GM21381 (cell line): ENCODE measurements around the gene PROX2.

ENCODE experiments used
- ATAC-seq: cut with Tn5 transposase; IDR thresholded peaks from one replicate; pipeline ENCODE4 v1.9.1; 2021; ENCODE audit warnings: mild to moderate bottlenecking, moderate library complexity; ENCODE audit not compliant: unreplicated experiment

The PROX2 gene

DNA sequence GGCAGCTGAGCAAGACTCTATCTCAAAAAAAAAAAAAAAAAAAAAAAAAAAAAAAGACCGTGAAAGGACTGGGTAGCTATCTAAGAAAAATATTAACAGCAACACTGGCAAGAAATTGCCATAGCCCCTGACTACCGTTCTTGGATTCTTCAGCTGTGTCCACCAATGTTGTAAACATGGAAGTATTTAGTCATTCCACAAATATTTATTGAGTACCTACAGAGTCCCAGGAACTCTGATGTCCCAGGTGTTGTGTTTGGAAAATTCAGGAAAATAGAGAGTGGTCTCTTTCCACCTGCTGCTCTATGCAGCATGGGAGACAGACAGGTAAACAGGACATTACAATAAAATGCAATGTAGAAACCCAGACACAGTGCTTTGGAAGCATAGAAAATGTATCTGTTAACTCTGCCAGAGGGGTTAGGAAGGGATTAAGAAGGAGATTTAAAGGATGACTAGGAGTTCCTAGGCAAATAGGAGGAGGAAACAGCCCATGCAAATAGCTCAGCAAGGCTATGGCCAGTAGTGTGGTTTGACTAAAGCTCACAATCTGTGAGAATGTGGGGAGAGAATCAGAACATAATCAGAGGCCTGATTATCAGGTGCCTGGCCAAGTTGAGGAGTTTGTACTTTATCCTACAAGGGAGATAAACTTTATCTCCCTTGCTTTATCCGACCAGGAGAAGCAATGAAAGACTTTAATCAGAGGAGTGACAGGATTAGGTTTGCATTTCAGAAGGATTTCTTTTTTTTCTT is 3.7 kb upstream of the PROX2 start:
- ATAC-seq, result no peak

GRCh38 chr14:74875204-74875603 is 741 bp downstream of the PROX2 start:
- no peak for ATAC-seq

DNA sequence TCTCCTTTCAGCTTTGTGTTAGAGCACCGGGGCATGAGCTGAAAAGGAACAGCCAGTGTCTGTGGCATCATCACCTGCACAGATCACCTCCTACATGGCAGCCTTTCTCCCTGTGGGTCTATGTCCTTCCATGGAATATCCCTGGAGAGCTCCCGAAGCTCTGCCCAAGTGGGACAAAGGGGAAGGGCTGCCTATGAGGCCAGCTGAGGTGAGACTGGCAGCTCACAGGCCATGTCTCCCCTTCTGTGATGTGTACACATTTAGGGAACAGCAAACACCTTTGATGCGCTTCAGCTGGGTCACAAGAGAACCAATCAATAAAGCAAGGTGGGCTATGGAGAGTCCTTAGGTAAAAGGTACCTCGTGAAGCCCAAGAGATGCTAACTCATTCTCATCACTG is 4.1 kb downstream of the PROX2 start:
- ATAC-seq, result no peak

- no peak for ATAC-seq
Observed at GRCh38 chr14:74868739-74869138, 7.2 kb downstream of the PROX2 start.

GRCh38 chr14:74867673-74868072 is 8.3 kb downstream of the PROX2 start:
- no peak for ATAC-seq

- no peak for ATAC-seq
Observed at GRCh38 chr14:74866708-74867389, 9.1 kb downstream of the PROX2 start.

DNA sequence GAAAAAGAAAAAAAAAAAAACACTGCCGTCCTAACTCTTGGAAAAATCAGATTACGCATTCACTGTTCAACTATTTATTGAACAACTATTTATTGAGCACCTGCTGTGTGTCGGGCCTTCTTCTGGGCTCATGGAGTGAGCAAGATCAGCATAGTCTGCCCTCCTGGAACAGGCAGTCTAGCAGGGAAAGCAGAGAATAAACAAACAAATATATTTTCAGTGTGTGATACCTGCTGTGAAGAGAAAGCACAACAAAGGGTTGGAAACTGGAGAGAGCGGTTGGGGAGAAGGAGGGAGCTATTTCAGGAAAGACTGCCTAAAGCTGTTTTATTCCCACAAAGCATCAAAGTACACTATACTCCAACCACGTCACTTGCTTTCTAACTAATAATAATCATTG is 10.8 kb downstream of the PROX2 start:
- no peak for ATAC-seq

DNA sequence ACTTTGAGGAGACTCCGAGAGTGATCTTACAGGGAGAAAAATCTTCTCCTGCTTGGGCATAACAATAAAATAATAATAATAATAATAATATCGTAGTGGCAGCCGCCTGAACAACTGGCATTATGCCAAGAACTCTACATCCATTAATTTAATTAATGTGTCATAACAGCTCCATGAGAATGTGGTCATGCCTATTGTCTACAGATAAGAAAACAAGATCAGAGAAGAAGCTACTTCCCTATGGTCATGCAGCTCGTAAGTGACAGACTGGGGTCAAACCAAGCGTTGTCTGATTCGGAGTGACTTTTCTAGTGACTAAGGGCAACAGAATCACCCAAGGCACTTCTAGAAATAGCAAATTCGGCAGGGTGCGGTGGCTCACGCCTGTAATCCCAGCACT is 11.7 kb downstream of the PROX2 start:
- ATAC-seq, result no peak

DNA sequence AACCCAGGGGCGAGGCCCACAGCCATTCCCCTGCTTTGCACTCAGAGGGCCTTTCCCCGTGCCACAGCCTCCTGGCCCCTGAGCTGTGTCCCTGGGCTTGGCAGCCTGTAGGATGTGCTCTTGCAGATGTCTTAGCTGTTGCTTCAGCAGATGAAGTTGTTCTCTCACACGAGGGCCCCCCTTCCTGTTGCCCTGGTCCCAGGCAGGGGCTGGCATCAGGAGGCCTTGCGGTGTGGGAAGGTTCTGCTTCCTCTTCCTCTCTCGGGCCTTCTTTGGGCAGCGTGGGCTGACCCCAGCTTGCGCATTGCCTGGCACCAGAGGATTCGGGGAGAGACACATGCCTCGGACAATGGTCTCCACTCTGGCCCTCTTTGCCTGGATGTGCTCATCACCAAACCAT is 12.7 kb downstream of the PROX2 start:
- no peak for ATAC-seq

DNA sequence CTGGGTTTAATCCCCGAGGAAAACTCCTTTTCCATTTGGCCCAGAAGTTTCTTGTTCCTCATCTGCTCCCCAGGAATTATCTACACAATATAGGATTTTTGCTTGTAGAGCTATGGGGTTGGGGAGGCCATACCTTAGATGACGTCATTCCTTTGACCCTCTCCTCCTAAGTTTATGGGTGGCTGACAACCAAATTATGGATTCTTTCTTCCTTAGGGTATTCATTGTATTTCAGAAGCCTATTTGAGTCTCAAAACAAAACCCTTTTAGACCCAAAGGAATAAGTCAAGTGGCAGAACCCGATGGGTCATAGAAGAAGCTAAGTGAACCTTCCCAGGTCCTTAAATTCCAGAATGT is 14.2 kb downstream of the PROX2 start:
- ATAC-seq, result no peak

GRCh38 chr14:74860899-74861733 is 14.8 kb downstream of the PROX2 start:
- no peak for ATAC-seq

- no peak for ATAC-seq
Observed at GRCh38 chr14:74859757-74860552, 16.0 kb downstream of the PROX2 start.

- no peak for ATAC-seq
Observed at GRCh38 chr14:74858022-74858421, 17.9 kb downstream of the PROX2 start.

DNA sequence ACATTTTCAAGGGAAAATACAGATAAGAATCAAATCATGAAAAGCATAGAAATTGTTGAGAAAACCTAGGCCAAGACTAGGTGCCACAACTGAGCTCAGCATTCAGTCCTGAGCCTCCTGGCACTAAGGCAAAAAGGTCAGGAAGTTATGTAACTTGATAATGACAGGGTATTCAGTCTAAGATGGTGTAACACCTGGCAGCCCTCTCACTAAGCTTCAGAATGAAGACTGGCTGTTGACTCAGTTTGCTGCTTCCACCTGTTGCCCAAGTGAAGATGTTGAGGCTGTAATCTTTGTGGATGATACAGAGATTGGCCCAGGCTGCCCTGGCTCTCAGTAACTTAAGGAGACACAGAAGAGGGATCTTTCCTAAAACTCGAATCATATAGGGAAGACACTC is 19.6 kb downstream of the PROX2 start:
- no peak for ATAC-seq

- ATAC-seq, result no peak
Observed at GRCh38 chr14:74855945-74856344, 20.0 kb downstream of the PROX2 start.

- ATAC-seq, result no peak
Observed at GRCh38 chr14:74855021-74855420, 20.9 kb downstream of the PROX2 start.

DNA sequence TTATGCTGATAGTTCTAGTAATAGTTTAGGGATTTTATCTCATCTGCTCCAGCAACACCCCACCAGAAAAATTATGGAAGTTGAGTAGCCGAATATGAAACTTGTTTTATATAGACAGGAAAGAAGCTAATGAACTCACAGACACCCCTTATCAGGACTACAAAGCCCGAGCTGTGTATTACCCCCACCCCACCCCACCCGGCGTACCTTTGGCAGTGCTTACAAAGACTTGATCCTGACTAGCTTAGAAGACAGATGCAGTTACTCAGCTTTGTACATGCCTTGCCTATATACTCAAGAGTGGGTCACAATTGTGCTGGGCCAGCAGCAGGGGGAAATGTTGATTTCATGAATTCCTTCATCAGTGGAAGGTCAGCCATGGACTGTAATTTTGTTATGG is 22.4 kb downstream of the PROX2 start:
- no peak for ATAC-seq

DNA sequence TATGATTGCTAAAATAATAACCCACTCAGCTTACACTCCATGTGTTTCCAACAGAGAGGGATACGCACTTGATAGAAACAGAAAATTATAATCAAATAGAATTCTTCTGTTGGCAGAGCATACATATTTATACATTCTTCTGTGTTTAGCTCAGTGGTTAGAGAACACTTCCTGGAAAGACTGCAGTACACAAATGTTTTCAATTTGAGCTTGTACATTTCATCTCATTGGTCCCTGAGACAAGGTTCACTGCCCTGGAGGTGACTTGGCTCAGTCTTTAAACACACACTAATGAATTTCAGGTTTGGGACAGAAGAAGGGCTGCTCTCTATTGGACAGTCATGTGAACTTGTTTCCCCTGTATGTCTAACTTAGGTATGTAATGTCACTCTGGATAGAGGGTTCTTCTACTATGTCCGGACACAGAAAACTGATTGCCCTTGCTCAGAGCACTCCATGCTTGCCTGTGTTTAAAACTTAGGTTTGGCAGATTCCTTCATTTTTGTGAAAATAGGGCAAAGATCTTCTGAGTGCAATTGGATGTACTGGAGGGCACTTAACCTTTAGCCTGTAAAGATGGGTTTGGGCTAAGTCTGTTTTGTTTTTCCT is 22.9 kb downstream of the PROX2 start:
- no peak for ATAC-seq

GRCh38 chr14:74848768-74849167 is 27.2 kb downstream of the PROX2 start:
- ATAC-seq, result no peak

GRCh38 chr14:74846968-74847665 is 28.8 kb downstream of the PROX2 start:
- ATAC-seq, result no peak
